Gastrocnemius medialis (tissue), 4 donors: ENCODE data around the gene ZIC3. TPM values are rescaled to one million over a fixed set of nuclear protein-coding genes. Genes with fewer than 3 reads are reported as not detected.

Experiments
- ATAC-seq, 2 donors: fragments of 150-250 bp; one replicate each; pipeline ENCODE4 v1.9.1; 2016
- DNase-seq, 2 donors: peaks; one replicate each; pipeline ENCODE4 v3.0.0-alpha.2; 2019
- H3K27ac ChIP-seq, 4 donors: fragments of 200-600 bp; sonication (generic); 1 replicate in 1 of 4; 2 replicates in 3 of 4; pipeline ENCODE4 v1.5.1; 2016 to 2018; ENCODE audit warnings: mild to moderate bottlenecking in 2 of 4, moderate library complexity in 1 of 4
- H3K27me3 ChIP-seq, 3 donors: fragments of 200-600 bp; sonication (generic) in 2 of 3; 1 replicate in 1 of 3; 2 replicates in 2 of 3; pipeline versions ENCODE4 v1.5.1 to v1.6.0; 2016 to 2019; ENCODE audit warnings: mild to moderate bottlenecking in 1 of 3, moderate library complexity in 1 of 3
- H3K36me3 ChIP-seq, 2 donors: fragments of 200-600 bp; sonication (generic) in 1 of 2; one replicate each; pipeline ENCODE4 v1.5.1; 2017 to 2018
- H3K4me1 ChIP-seq, 2 donors: fragments of 200-600 bp; sonication (generic) in 1 of 2; one replicate each; pipeline ENCODE4 v1.5.1; 2016 to 2017; ENCODE audit warnings: mild to moderate bottlenecking in 2 of 2
- H3K4me3 ChIP-seq, 4 donors: fragments of 200-600 bp; sonication (generic) in 3 of 4; 1 replicate in 1 of 4; 2 replicates in 3 of 4; pipeline ENCODE4 v1.5.1; 2016 to 2019; ENCODE audit warnings: mild to moderate bottlenecking in 2 of 4
- H3K9me3 ChIP-seq, 3 donors: fragments of 200-600 bp; sonication (generic) in 2 of 3; 1 replicate in 1 of 3; 2 replicates in 2 of 3; pipeline ENCODE4 v1.5.1; 2016 to 2019
- POLR2A ChIP-seq, 2 donors: fragments of 450-650 bp; IDR thresholded peaks; one replicate each; pipeline ENCODE4 v1.6.1; 2017; ENCODE audit warnings: antibody characterized with exemption in 2 of 2, mild to moderate bottlenecking in 2 of 2, moderate library complexity in 2 of 2
- in situ Hi-C, 4 donors: fragments of 200-750 bp; cut with MboI; loops; one replicate each; pipeline versions ENCODE4 v1.15.0 to v1.8.0; 2017; ENCODE audit warnings: low sequenced_read_pairs in 4 of 4
- intact Hi-C: fragments of 100-400 bp; cut with DNase I; formaldehyde crosslinking; loops from one replicate; pipeline ENCODE4 v1.15.1; 2023; ENCODE audit warnings: low total_unique reads
- total RNA-seq, 4 donors: library from RNA; depleted of rRNA; stranded (reverse); fragments of >200 nt; gene quantifications; one replicate each; pipeline versions ENCODE4 v1.1.0 to v1.2.3, GENCODE V29; 2016
- TF ChIP-seq, protein P1 (sequence below), 5 experiments: fragments of 450-650 bp in 3 of 5; fragments of 200-600 bp in 2 of 5; sonication (generic) in 2 of 5; IDR thresholded peaks in 4 of 5; conservative IDR thresholded peaks in 1 of 5; 1 replicate in 4 of 5; 2 replicates in 1 of 5; pipeline ENCODE4 v1.5.1; 2016 to 2019; ENCODE audit warnings: antibody characterized with exemption in 5 of 5, mild to moderate bottlenecking in 3 of 5, moderate library complexity in 3 of 5

Gene ZIC3
- total RNA-seq, 4 donors from 2014 or later, result not detected

- no peak overlapping the region for H3K27ac ChIP-seq
- no peak for DNase-seq
- peaks cover 52 to 73% (median 67%) of the 10 kb centered on the region in 3 donors for H3K27me3 ChIP-seq
- no peak overlapping the region for H3K4me3 ChIP-seq
- in situ Hi-C loops (no loop called here), intact Hi-C loops (no loop called here)
- no peaks in the 10 kb centered on the region for H3K36me3 ChIP-seq
- H3K9me3 ChIP-seq, result no peaks in the 10 kb centered on the region
- no peak for ATAC-seq
- TF ChIP-seq, protein P1, sequence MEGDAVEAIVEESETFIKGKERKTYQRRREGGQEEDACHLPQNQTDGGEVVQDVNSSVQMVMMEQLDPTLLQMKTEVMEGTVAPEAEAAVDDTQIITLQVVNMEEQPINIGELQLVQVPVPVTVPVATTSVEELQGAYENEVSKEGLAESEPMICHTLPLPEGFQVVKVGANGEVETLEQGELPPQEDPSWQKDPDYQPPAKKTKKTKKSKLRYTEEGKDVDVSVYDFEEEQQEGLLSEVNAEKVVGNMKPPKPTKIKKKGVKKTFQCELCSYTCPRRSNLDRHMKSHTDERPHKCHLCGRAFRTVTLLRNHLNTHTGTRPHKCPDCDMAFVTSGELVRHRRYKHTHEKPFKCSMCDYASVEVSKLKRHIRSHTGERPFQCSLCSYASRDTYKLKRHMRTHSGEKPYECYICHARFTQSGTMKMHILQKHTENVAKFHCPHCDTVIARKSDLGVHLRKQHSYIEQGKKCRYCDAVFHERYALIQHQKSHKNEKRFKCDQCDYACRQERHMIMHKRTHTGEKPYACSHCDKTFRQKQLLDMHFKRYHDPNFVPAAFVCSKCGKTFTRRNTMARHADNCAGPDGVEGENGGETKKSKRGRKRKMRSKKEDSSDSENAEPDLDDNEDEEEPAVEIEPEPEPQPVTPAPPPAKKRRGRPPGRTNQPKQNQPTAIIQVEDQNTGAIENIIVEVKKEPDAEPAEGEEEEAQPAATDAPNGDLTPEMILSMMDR (IDR thresholded peaks at IDR 0.05 in 4 of 5, conservative IDR thresholded peaks at IDR 0.05 in 1 of 5), result no peak
- TF ChIP-seq POLR2A (IDR thresholded peaks at IDR 0.05), result no peak
- no peaks in the 10 kb centered on the region for H3K4me1 ChIP-seq
These were observed 8.3 kb downstream of the ZIC3 start for GRCh38 chrX:137574102-137574783.

DNA sequence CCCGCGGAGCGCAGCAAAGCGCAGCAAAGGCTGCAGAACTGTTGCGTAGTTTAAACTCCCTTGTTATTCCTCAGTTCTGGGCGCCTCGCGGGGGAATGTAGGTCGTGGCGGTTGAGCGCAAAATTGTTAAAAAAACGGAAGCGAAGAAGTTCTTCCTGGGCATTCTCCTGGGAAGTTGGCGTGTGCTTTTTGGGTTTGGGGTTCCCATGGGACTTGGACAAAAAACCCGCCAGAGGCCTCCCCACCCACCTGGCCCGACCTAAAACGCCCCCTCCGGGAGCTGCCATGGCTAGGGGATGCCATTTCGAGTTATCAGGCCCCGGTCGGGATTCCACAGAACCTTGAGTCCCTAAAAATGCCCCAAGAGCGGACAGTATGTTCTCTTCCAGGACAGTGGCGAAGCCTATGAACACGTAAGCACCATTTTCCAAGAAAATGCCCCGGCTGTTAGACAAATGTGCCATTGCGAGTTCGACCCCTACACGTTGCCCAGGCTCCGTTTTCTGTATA, 8.9 kb downstream of the ZIC3 start:
- Histone ChIP-seq H3K27me3 (peaks cover 46 to 69% (median 61%) of the 10 kb centered on the region in 3 donors), H3K9me3 (no peaks in the 10 kb centered on the region), H3K4me3 (no peak overlapping the region), H3K36me3 (no peaks in the 10 kb centered on the region), H3K27ac (no peak overlapping the region), H3K4me1 (no peaks in the 10 kb centered on the region)
- no peak for ATAC-seq
- no peak for TF ChIP-seq POLR2A (IDR thresholded peaks at IDR 0.05)
- TF ChIP-seq, protein P1 (IDR thresholded peaks at IDR 0.05 in 4 of 5, conservative IDR thresholded peaks at IDR 0.05 in 1 of 5), result no peak
- intact Hi-C loops, result no loop called here
- no peak for DNase-seq
- in situ Hi-C loops, result no loop called here

- Histone ChIP-seq H3K36me3 (no peaks in the 10 kb centered on the region), H3K4me3 (no peak overlapping the region), H3K9me3 (no peaks in the 10 kb centered on the region), H3K27me3 (peaks cover 37 to 65% (median 53%) of the 10 kb centered on the region in 3 donors), H3K27ac (no peak overlapping the region), H3K4me1 (no peaks in the 10 kb centered on the region)
- DNase-seq (no peak), ATAC-seq (no peak)
- no peak for TF ChIP-seq POLR2A (IDR thresholded peaks at IDR 0.05)
- TF ChIP-seq, protein P1 (IDR thresholded peaks at IDR 0.05 in 4 of 5, conservative IDR thresholded peaks at IDR 0.05 in 1 of 5), result no peak
- intact Hi-C loops (no loop called here), in situ Hi-C loops (no loop called here)
These were observed 9.8 kb downstream of the ZIC3 start for GRCh38 chrX:137575596-137576255.

DNA sequence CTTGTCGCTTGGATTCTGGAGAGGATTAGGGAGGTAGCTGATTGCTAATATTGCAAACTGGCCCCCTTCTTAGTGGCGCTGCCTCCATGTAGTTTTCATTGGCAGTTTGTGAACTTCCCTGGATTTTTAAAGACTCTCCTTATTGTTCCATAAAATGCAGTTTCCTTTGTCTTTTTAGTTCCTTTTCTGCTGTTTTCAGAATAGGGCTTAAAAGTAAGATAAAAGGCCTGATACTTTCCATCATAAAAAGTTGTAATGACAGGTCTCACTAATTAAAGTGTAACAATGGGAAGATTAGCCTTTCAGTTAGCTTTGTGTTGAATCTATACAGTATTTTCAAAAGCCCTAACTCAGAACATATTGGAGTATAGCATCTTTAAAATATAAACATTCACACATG, 21.2 kb downstream of the ZIC3 start:
- in situ Hi-C loops, result no loop called here
- no peaks in the 10 kb centered on the region for H3K4me1 ChIP-seq
- no peak for DNase-seq
- no peaks in the 10 kb centered on the region for H3K36me3 ChIP-seq
- H3K27me3 ChIP-seq, result no peaks in the 10 kb centered on the region
- H3K27ac ChIP-seq, result no peak overlapping the region
- H3K4me3 ChIP-seq, result no peak overlapping the region
- H3K9me3 ChIP-seq, result no peaks in the 10 kb centered on the region
- intact Hi-C loops, result no loop called here
- TF ChIP-seq, protein P1 (IDR thresholded peaks at IDR 0.05 in 4 of 5, conservative IDR thresholded peaks at IDR 0.05 in 1 of 5), result no peak
- ATAC-seq, result no peak
